ENCODE measurements around the gene PHACTR4. TPM values are rescaled to one million over a fixed set of nuclear protein-coding genes. Genes with fewer than 3 reads are reported as not detected.

Gene PHACTR4
- total and polyA plus RNA-seq, 10 of the 15 experiments (the other 5 are each of a cell fraction or from before 2014, with no cell fraction given), result 8.9 to 34.2 (median 12.5) TPM

GRCh38 chr1:28503117-28503516 lies 133.6 kb downstream of the PHACTR4 start:
- ChIA-PET CTCF (no interaction called here), POLR2A (interaction anchor here (0.7 kb wide), 1 partner anchor 50 kb away, joined by 10 read pairs; no protein-coding TSS in a partner anchor), RAD21 (ENCODE audit: unreplicated experiment) (no interaction called here), SMC1A (ENCODE audit: uncharacterized antibody, unreplicated experiment) (interaction anchor here (1.5 kb wide), 1 partner anchor 143 kb away, joined by 5 read pairs; no protein-coding TSS in a partner anchor)
- no peak overlapping the region for H3K4me3 ChIP-seq
- 64% methylated on average over 3 of the region's 3 CpGs for WGBS (ENCODE audit: insufficient coverage, insufficient replicate concordance, low lambda C conversion rate, missing lambda C conversion rate)
- FAIRE-seq (no peak), ATAC-seq (no peak), DNase-seq (ENCODE audit: low read depth, low spot score) (no peak)
- H2AFZ ChIP-seq (ENCODE audit: control insufficient read depth, low read depth, low read length), result no peak overlapping the region
- H3K4me2 ChIP-seq (ENCODE audit: control insufficient read depth, insufficient read depth), result no peak overlapping the region
- in situ Hi-C loops (cut with MboI) (no loop called here), intact Hi-C loops (cut with micrococcal nuclease; ENCODE audit: unreplicated experiment) (no loop called here)
- no peak for TF ChIP-seq LARP7 (IDR thresholded peaks at IDR 0.05)
- TF ChIP-seq HDAC6 (IDR thresholded peaks at IDR 0.05; ENCODE audit: unreplicated experiment), result no peak
- no peak for TF ChIP-seq TCF3 (IDR thresholded peaks at IDR 0.05; ENCODE audit: borderline replicate concordance, insufficient read depth, low read depth, low read length)
- TF ChIP-seq, protein P1, sequence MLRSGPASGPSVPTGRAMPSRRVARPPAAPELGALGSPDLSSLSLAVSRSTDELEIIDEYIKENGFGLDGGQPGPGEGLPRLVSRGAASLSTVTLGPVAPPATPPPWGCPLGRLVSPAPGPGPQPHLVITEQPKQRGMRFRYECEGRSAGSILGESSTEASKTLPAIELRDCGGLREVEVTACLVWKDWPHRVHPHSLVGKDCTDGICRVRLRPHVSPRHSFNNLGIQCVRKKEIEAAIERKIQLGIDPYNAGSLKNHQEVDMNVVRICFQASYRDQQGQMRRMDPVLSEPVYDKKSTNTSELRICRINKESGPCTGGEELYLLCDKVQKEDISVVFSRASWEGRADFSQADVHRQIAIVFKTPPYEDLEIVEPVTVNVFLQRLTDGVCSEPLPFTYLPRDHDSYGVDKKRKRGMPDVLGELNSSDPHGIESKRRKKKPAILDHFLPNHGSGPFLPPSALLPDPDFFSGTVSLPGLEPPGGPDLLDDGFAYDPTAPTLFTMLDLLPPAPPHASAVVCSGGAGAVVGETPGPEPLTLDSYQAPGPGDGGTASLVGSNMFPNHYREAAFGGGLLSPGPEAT (IDR thresholded peaks at IDR 0.05; ENCODE audit: low read depth), result no peak
- no peak for TF ChIP-seq HDAC2 (IDR thresholded peaks at IDR 0.05)
- no peak for TF ChIP-seq POLR2AphosphoS2 (IDR thresholded peaks at IDR 0.05; ENCODE audit: low read depth, low read length)
- TF ChIP-seq RAD51 (IDR thresholded peaks at IDR 0.05), result no peak
- TF ChIP-seq NRF1 (conservative IDR thresholded peaks at IDR 0.05; ENCODE audit: low read depth, low read length), result no peak
- TF ChIP-seq ZBTB4 (CRISPR knock-in tag; IDR thresholded peaks at IDR 0.05), result no peak
- no peak for TF ChIP-seq RELA (IDR thresholded peaks at IDR 0.05; ENCODE audit: borderline replicate concordance, partially characterized antibody)
- no peak for TF ChIP-seq ZZZ3 (IDR thresholded peaks at IDR 0.05; ENCODE audit: control insufficient read depth, insufficient read length, low read depth)
- TF ChIP-seq EED (IDR thresholded peaks at IDR 0.05; ENCODE audit: low read depth), result no peak
- TF ChIP-seq SREBF2 (IDR thresholded peaks at IDR 0.05; ENCODE audit: low read length), result no peak
- no peak for TF ChIP-seq FOXM1 (IDR thresholded peaks at IDR 0.05; ENCODE audit: low read depth, low read length)
- H3K36me3 ChIP-seq (ENCODE audit: control insufficient read depth in 2 of 2, insufficient read depth in 2 of 2, low read length in 1 of 2), result peaks cover 2 to 9% of the 10 kb centered on the region in 2 experiments
- no peaks in the 10 kb centered on the region for H3K27me3 ChIP-seq (replicated peaks in 1 of 2; ENCODE audit: control insufficient read depth in 2 of 2, insufficient read depth in 2 of 2, low read length in 1 of 2)
- peaks cover 30% of the 10 kb centered on the region for H3K79me2 ChIP-seq (ENCODE audit: control insufficient read depth, insufficient read depth, low read length)
- BruUV-seq (replicated peaks), result no TSS peak
- no peak overlapping the region for H3K27ac ChIP-seq (ENCODE audit: control insufficient read depth, insufficient read depth)
- H3K4me1 ChIP-seq (ENCODE audit: control insufficient read depth, insufficient read depth, low read length), result no peaks in the 10 kb centered on the region
- H3K9me3 ChIP-seq (replicated peaks; ENCODE audit: control insufficient read depth, insufficient read depth, low read length), result no peaks in the 10 kb centered on the region
- no peak overlapping the region for H3K9ac ChIP-seq (ENCODE audit: control insufficient read depth, insufficient read depth, low read length)
- H4K20me1 ChIP-seq (ENCODE audit: control insufficient read depth, insufficient read depth), result no peaks in the 10 kb centered on the region
